RWPE2 (cell line): ENCODE results near the gene COL15A1.

Experiments
- ATAC-seq: fragments of 200-7000 bp; cut with Tn5 transposase; 3 replicates; pipeline ENCODE4 v1.9.1; 2021; ENCODE audit warnings: low read depth
- DNase-seq: peaks from one replicate; pipeline ENCODE4 v3.0.0-alpha.2; 2020; ENCODE audit warnings: low spot score
- H3K27ac ChIP-seq: fragments of 450-650 bp; 2 replicates; pipeline ENCODE4 v1.5.1; 2017; ENCODE audit warnings: mild to moderate bottlenecking; ENCODE audit not compliant: poor library complexity, severe bottlenecking
- H3K27me3 ChIP-seq: fragments of 250-450 bp; sonication (Bioruptor Pico); 2 replicates; pipeline ENCODE4 v1.5.1; 2021; ENCODE audit warnings: mild to moderate bottlenecking, moderate library complexity; ENCODE audit not compliant: insufficient read depth, poor library complexity, severe bottlenecking
- H3K36me3 ChIP-seq: fragments of 250-450 bp; sonication (Bioruptor Pico); 2 replicates; pipeline ENCODE4 v1.5.1; 2020; ENCODE audit warnings: low read depth, mild to moderate bottlenecking, moderate library complexity
- H3K4me1 ChIP-seq: fragments of 250-450 bp; sonication (Bioruptor Pico); 2 replicates; pipeline ENCODE4 v1.5.1; 2021; ENCODE audit warnings: mild to moderate bottlenecking, moderate library complexity; ENCODE audit not compliant: insufficient read depth, poor library complexity, severe bottlenecking
- H3K4me3 ChIP-seq: fragments of 250-450 bp; sonication (Bioruptor Pico); 2 replicates; pipeline ENCODE4 v1.5.1; 2021; ENCODE audit warnings: mild to moderate bottlenecking, moderate library complexity; ENCODE audit not compliant: severe bottlenecking
- H3K9me3 ChIP-seq: fragments of 250-450 bp; sonication (Bioruptor Pico); 2 replicates; pipeline ENCODE4 v1.5.1; 2021; ENCODE audit warnings: mild to moderate bottlenecking, moderate library complexity; ENCODE audit not compliant: severe bottlenecking
- TF ChIP-seq, protein P1 (sequence below): fragments of 450-650 bp; IDR thresholded peaks from one replicate; pipeline ENCODE4 v1.5.1; 2017; ENCODE audit warnings: mild to moderate bottlenecking, moderate library complexity; ENCODE audit not compliant: poor library complexity, severe bottlenecking

The COL15A1 gene

DNA sequence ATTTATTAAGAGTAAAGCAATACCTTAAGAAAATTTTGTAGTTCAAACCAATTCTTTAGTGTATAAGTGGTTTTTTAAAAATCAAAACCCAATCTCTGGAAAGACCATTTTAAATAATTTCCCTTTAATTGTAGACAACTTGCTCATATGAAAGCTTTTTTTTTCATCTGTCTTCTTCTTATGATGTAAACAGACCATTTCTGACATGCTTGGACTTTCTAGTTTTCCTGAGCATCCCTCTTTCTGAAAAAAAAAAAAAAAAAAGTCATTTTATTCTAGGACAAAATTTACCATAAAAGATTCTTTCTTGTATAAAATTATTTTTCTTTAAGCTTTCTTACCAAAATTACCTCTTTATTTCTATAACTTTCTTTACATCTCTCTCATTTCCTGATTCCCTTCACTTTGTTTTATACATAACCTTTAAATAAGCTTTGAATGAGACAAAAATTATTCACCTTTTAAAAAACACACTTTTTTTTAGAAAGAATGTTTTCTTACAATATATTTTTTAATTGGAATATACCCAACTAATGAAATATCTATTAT lies 67.5 kb downstream of the COL15A1 start:
- TF ChIP-seq, protein P1, sequence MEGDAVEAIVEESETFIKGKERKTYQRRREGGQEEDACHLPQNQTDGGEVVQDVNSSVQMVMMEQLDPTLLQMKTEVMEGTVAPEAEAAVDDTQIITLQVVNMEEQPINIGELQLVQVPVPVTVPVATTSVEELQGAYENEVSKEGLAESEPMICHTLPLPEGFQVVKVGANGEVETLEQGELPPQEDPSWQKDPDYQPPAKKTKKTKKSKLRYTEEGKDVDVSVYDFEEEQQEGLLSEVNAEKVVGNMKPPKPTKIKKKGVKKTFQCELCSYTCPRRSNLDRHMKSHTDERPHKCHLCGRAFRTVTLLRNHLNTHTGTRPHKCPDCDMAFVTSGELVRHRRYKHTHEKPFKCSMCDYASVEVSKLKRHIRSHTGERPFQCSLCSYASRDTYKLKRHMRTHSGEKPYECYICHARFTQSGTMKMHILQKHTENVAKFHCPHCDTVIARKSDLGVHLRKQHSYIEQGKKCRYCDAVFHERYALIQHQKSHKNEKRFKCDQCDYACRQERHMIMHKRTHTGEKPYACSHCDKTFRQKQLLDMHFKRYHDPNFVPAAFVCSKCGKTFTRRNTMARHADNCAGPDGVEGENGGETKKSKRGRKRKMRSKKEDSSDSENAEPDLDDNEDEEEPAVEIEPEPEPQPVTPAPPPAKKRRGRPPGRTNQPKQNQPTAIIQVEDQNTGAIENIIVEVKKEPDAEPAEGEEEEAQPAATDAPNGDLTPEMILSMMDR: no peak
- Histone ChIP-seq H3K4me3 (no peak overlapping the region), H3K9me3 (peaks cover 5% of the 10 kb centered on the region), H3K27ac (no peak overlapping the region), H3K36me3 (no peaks in the 10 kb centered on the region), H3K4me1 (no peaks in the 10 kb centered on the region), H3K27me3 (no peaks in the 10 kb centered on the region)
- no peak for DNase-seq
- ATAC-seq: no peak

DNA sequence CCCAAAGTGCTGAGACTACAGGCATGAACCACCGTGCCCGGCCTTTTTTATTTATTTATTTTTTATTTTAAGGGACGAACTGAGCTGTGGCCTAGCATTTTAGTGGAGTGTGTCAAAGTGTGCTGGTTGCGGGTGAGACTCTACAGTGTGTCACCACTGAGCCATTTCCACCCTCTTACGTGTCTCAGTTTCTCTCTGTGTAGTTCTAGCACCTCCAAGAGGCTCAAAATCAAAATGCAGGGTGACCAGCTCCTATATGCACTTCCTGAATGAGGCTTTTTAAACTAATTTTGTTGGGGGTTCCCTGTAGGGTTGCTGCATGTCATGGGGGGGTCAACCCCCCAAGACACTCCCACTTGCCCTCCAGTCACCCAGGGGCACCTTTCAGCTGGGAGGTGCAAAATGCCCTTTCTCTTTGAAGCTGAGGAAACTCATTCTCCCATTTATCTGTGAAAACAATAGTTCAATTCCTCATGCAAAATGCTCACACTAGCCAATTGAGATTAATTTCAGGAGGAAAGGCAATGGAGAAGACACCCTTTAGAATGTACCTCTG lies 69.3 kb downstream of the COL15A1 start:
- Histone ChIP-seq H3K27ac (no peak overlapping the region), H3K9me3 (peaks cover 5% of the 10 kb centered on the region), H3K36me3 (no peaks in the 10 kb centered on the region), H3K4me1 (no peaks in the 10 kb centered on the region), H3K4me3 (no peak overlapping the region), H3K27me3 (no peaks in the 10 kb centered on the region)
- no peak for ATAC-seq
- no peak for DNase-seq
- TF ChIP-seq, protein P1: no peak

DNA sequence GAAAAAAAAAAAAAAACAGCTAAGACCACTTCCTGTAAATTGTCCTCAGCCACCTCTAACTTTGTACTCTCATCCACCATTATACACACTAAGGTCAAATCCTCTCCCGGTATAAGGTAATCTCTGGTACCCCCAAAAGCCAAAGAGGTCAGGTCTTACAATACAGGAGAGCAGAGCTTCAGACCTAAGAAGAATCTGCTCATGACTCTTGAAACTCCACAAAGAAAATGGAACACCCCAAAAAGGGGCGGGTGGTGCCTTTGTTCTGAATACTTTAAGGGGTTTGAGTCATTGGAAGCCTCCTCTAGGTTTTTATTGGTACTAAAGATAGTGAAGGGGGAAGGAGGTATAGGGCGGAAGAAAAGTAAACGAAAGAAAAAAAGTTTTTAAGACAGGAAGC lies 69.8 kb downstream of the COL15A1 start:
- ATAC-seq (no peak), DNase-seq (no peak)
- TF ChIP-seq, protein P1: no peak
- H3K36me3 ChIP-seq: no peaks in the 10 kb centered on the region
- no peak overlapping the region for H3K27ac ChIP-seq
- H3K9me3 ChIP-seq: peaks cover 5% of the 10 kb centered on the region
- H3K4me1 ChIP-seq: no peaks in the 10 kb centered on the region
- H3K4me3 ChIP-seq: no peak overlapping the region
- H3K27me3 ChIP-seq: no peaks in the 10 kb centered on the region

DNA sequence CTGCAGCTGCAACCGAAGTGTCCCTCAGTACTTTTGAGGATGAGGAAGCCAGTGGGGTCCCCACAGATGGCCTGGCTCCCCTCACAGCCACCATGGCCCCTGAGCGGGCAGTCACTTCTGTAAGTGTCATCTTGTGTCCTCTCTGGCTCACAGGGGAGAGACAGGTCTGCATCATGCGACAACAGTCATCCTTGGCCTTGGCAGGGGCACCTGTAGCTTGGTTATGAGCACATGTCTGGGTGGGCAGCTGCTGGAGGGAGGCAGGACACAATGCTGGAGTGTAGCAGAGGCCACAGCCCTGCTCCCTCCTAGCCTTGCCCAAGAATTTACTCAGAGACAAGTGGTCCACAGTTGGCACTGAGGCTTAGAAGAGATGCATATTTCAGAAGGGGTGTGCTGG lies 71.7 kb downstream of the COL15A1 start:
- TF ChIP-seq, protein P1: no peak
- Histone ChIP-seq H3K27me3 (no peaks in the 10 kb centered on the region), H3K9me3 (peaks cover 5% of the 10 kb centered on the region), H3K4me1 (peaks cover 12% of the 10 kb centered on the region), H3K27ac (no peak overlapping the region), H3K36me3 (no peaks in the 10 kb centered on the region), H3K4me3 (no peak overlapping the region)
- DNase-seq: no peak
- ATAC-seq: no peak

DNA sequence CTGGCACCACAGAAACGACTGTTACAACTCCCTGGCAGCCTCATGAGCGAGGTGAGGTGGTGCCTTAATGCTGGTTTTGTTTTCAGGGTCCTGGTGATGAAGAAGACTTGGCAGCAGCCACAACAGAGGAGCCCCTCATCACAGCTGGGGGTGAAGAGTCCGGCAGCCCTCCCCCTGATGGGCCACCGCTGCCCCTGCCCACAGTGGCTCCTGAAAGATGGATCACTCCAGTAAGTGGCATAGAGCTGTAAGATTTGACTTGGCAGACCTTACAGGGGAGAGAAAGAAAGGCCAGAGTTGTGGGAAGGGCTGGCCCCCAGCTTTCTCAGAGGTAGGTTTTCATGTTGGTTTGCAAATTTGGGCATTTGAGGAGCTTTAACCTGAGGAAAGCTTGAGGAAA lies 72.2 kb downstream of the COL15A1 start:
- no peaks in the 10 kb centered on the region for H3K36me3 ChIP-seq
- TF ChIP-seq, protein P1: no peak
- ATAC-seq (no peak), DNase-seq (no peak)
- peaks cover 12% of the 10 kb centered on the region for H3K4me1 ChIP-seq
- H3K27ac ChIP-seq: no peak overlapping the region
- peaks cover under 1% of the 10 kb centered on the region for H3K9me3 ChIP-seq
- H3K4me3 ChIP-seq: no peak overlapping the region
- H3K27me3 ChIP-seq: no peaks in the 10 kb centered on the region
